GM21737 (cell line): ENCODE measurements around the gene RELN.

ENCODE experiments used
- ATAC-seq: cut with Tn5 transposase; IDR thresholded peaks from one replicate; pipeline ENCODE4 v1.9.1; 2021; ENCODE audit warnings: mild to moderate bottlenecking, moderate library complexity; ENCODE audit not compliant: unreplicated experiment

Gene RELN

DNA sequence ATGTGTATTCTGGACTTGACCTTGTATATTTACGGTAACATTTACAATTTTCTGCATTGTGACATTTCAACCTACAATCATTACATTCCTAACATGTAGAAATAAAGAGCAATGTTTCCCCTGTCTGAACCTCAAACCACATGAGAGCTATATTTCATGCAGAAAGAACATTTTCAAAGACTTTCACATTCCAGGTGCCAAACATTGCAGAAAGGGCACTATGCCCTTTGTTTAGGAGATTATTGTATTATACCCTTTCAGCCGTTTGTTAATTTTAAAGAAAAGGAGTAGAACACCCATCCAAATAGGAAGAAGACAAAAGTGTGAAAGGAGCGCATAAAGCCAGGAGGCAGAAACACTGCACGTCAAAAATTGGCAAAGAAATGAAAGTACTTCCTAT, 260.4 kb downstream of the RELN start:
- no peak for ATAC-seq

DNA sequence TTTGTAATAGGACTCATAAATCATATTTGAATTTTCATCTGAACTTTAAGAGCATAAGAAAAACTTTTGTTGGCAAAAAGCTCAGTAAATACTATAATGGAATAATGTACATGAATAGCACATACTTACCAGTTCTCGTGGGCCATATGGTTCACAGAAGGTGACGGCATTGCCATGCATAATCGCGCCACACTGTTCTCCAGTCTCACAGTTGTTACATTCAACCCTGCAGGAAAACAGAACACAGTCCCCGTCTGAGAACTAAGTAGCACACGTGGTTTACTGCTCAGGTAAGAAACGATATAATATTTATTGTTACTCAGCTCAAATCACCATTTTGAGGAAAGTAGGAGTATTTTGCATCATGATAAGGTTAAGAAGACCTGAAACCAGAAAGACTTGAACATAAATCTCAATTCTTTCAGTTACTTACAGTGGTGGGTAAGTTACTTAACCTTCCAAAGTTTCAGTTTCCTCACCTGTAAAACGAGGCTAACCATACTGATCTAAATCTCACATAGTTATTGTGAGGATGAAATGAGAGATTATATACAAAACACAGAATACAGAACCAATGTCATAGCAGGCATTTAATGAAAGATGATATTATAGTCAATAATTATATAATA, 261.4 kb downstream of the RELN start:
- no peak for ATAC-seq

DNA sequence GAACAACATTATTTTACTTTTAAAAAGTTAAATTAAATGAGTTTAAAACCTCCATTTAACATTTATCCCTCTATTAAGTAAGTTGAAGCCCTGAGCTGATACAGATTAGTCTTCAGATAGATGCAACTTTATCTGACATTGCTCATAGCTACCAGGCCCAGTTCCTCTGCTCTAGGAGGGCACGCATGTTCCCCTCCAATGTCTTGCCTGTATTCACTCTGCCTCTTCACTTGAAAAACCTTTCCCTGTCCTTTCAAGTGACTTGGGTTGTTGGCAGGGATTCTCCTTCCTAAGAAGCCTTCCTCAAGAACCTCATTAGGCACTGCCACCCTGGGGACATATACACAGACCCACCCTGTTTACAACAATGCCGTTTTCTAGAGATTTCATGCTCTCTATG, 270.4 kb downstream of the RELN start:
- ATAC-seq, result no peak

DNA sequence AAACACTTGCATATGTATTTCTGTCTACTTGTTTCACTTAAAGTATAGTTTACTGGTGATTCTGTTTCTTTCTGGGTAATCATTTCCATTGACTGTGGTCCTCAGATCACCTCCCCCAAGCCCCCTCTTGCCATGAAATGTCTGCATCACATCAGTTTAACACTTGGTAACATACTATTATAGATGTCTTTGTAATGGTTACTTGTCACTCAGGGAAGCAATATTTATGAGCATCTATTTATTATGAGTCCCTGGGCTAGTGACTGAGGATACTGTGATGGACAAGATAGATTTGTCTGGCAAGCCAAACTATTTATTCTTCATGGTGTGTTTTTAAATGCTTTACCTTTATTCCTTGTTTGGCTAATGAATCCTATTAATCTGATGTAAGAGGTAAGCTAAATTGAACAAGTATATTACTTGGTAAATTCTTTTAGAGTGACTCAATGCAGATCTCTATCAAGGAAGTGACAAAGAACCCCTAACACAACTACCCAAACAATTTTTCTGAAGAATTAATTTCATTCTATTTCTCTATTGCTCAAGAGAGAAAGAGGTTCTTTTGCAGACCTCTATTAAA, 270.9 kb downstream of the RELN start:
- ATAC-seq, result no peak

DNA sequence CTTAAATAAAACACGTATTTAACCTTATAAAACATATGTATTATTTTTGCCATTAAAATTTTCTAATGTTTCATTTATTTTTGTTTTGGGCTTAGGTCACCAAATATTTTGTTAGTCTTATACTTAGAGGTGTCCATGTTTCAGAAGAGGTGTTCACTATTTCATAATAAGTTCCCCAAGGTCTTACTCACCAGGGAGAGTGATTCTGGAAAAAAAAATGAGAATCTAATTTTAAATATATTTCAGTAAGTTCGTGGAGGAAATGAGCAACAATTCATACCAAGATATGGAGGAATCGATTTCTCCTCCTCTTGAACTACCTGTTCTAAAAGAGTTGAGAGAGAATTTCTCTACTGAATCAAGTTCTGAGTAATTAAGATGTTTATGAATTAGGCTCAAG, 271.9 kb downstream of the RELN start:
- ATAC-seq, result no peak

DNA sequence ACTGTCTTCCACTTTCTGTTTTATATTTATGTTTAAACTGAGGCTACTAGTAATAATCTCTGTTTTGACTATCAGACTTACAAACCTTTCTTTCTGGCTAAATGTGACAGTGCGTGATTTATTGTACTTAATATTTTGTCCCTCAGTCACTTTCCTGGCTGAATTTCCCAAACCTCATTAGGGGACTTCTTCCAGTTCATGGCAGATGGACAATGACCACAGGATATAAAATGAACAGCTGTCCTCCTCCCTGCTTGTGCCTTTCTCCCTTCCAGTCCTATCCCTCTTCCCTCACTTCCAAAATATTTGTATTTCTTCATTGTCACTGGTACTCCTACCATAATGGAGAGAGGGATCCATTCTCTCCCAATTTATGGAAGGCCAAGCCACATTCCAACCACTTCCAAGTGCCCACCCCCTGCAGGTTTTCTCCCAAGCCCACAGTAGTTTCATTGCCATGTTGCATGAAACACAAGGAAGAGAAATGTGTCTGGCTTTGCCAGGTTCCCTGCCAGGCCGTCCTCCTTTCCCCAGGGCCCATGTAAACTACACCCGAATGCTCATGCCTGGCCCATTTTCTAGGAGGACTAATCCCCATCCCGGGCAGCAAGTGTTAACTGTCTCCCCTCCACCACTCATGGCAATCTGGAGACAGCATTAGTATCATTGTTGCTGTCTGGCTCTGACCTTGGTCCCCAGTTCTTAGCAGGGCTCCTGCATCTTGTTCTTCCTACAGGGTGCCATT, 273.9 kb downstream of the RELN start:
- no peak for ATAC-seq

DNA sequence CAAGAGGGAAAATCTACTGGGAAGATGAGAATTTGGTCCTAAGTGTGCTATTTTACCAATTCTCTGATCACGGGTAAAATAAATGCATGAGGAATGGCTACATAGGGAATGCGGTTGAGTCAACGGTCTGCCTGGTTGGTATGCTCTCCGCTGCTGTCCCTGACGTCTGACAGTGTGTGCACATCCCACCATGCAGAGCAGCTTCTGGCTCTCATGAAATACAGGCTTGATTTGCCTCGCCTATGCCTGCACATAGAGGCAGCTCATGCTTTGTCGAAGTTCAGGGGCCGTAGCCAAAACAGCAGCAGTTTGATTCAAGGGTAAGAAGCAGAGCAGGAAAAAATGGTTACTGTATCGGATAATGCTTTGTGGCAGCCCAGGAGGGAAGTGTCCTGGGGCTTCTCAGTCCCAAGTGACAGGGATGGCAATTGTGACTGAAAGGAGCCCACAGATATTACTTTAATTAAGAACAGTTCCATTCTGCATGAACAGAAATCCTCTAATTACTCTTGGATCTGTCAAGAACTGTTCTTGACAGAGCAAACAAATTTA, 275.0 kb downstream of the RELN start:
- ATAC-seq, result no peak

DNA sequence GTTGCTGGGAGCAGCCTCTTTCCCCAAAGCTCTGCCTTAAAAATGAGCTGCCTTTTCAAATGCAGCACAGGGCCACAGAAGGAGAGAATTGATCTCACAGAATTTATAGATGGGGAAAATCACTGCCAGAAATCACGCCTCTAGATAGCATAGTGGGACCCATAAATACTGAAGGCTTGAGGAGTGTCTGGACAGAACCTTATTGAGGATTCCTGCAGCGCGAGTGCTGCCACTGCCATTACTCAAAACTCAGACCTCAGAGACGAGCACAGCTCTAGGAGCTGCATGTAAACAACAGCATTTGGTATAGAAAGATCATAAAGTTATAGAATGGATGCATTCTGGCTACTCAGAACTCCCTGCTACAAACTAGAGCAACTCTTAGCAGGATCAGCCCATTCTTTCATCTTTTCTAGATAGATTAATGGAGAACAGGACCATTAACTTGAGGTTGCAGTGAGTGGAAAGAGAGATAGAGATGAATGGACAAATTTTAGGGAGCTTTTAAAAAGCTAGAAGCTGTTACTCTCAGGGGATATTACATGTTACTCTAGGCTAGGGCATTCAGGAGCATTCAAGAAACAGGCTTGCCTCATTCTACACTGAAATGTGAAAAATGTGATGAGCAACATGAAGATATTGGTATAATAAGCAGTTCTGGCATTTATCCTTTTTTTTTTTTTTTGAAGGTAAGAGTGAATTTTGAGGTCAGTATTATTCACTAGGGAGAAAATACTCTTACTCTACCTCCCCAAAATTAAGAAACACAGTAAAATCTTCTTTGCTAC, 276.3 kb downstream of the RELN start:
- no peak for ATAC-seq

DNA sequence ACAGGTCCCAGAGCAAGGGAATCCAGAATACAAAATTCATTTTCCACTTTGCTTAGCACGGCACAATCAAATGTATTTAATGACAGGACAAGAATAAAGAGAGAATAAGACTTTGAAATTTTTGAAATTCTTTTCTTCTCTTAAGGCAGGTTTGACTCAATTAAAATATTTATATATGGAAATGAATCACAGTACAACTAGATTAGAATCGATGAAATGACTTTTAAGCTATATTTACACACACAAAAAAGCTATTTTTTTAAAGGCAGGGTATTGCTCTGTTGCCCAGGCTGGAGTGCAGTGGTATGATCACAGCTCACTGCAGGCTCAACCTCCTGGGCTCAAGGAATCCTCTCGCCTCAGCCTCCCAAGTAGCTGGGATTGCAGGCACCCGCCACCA, 278.0 kb downstream of the RELN start:
- ATAC-seq, result no peak

DNA sequence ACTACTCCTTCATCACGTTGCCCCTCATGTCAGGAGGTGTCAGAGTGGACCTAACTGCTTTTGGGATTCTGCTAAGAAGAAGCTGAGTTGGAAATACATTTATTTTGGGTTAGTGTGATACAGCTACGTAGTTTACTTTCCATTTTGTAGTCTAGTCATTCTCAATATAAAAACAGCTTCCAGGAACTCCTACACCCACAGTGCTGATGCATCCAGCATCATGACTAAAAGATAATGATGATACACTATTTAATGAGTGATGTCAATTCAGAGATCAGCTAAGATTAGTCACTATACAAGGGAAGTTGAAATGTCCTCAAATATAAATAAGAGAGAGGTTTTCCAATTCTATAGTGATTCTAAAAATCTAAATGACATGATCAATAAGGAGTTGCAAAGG, 279.2 kb downstream of the RELN start:
- no peak for ATAC-seq

DNA sequence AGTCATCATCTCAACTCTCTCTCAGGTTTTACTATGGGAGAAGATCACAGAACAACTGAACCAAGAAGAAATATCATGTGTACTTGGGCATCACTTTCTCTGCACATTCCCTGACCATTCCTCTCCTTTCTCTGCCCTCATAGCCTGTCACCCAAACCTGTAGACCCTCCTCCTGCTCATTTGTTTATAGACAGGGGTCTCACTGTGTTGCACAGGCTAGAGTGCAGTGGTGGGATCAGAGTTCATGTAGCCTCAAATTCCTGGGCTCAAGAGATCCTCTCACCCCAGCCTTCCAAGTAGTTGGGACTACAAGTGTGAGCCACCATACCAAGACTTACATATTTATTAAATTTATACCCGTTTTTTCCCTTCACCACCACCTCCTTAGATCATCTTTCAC, 282.7 kb downstream of the RELN start:
- no peak for ATAC-seq

DNA sequence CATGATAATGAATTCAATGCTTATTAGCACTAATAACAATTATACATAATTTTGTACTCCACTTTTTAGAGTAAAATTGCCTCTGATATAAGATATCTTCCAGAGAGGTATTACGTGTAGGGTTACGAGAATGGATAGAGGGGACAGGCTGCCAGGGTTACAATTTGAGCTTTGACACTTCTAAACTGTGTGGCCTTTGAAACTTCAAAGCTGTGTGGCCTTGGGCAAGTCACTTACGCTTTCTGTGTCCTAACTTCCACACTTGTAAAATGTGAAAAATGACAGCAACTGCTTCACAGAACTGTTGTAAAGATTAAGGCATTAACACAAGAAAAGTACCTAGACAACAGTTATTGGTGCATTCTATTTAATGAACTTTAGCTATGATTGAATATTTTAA, 283.9 kb downstream of the RELN start:
- ATAC-seq, result no peak

DNA sequence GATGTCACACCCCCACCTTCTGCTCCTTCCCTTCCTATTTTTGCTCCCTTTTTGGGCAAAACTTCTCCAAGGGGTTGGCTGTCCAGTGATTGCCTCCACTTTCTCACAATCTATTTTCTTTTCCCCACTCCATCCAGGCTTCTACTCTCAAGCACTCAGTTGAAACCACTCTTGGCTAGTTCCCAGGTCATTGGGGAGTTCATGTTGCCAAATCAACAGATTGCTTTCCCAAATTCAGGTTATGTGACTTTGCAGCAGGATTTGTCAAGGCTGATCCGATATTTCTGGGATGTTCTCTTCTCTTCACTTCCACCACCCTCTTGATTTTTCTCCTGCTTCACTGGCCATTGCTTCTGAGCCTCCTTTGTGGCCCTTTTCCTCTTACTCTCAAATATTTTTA, 284.8 kb downstream of the RELN start:
- no peak for ATAC-seq

DNA sequence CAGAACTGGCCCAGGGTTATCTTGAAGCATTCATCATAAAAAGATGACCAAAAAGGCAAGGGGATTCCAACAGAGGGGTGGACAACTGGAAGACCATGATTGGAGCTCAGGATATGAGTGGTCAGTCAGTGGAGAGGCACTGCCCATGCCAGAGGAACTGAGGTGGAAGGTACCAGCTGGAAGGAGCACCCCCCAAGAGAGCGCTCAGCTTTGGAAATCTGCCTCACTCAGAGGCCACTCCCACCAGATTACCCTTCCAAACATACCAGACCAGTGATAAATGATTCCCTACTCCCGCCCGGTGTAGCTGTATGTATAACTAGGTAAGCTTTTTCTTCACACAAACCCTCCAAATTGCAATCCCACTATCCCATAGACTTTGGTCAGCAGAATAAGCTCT, 286.5 kb downstream of the RELN start:
- ATAC-seq, result no peak

DNA sequence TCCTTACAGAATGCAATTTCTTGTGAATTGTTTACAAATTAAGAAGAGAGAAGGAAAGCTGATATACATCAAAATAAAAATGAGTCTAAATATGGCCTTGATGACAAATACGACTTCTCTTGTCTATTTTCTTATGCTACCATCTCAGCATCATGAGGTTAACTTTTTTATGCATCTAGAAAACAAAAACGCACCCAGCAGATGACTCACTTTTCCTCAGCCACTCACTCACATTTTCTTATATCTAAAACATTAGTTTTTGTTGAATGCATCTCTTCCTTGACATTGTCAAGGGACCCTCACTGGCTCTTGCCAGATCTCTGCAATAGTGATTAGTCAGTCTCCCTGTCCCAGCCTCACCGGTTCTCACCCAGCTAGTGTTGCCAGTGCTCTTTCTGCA, 287.0 kb downstream of the RELN start:
- ATAC-seq, result no peak

DNA sequence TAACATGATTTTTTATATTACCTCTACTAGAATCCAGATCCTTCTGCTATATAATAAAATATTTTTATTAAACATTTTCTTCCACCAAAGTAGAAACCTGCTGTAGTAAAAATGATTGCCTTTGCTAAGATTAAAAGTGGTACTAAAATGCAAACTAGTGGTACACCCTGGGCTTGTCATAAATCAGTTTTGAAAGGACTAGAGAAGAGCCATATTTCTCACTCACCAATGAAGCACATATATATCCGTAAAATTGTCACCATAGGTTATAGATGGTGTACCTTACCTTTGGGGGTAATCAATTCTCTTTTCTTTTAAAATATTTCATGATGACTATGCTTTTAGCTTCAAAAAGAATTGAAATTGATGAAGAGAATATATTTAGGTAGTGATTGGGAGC, 290.4 kb downstream of the RELN start:
- no peak for ATAC-seq

DNA sequence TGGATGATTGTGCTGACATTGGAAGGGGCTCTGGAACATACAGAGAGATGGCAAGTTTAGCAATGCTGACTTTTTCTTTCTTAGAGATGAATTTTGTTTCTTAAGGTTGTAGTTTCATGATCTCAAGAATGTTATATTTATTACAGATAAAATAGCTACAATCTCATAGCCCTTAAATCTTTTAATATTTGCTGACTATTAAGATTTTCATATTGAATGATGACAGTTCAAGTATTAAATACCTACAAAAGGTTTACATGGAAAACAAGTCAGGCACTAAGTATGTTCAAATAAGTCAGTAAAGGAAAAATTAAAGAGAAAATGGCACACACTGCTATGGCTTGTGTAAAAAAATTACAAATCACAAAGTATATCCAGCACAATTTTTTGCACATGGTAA, 291.4 kb downstream of the RELN start:
- no peak for ATAC-seq

DNA sequence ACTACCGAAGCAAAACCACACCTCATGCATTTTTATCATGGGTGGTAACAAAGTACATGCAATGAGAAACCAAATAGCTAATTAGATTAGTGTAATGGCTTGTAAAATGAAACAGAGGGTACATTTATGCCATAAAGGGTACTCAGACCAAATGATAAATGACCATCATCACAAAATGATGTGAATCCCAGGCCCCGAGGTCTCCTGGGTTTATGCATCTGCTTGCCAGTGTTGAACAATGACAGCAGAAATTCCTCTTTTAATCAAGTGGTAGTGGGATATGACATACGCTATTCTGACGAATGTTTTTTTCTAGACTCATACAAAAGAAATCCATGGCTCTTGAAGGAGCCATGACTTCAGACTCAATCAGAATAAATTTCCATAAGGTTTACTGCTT, 293.9 kb downstream of the RELN start:
- no peak for ATAC-seq

DNA sequence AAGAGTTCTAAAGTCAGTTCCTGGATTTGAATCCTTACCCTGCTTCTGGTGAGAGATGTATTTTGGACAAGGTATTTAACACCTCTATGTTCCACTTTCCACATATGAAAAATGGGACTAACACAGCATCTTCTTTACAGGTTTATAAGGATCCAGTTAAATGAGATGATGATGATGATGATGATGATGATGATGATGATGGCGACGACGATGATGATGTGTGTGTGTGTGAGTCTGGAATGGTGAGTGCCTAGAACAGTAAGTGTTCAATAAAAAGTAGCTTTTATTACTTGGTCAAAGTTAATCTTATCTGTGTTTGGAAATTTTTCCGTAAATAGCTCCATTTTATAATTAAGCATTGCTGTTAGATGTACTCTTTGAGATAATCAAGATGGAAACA, 295.2 kb downstream of the RELN start:
- ATAC-seq, result no peak

DNA sequence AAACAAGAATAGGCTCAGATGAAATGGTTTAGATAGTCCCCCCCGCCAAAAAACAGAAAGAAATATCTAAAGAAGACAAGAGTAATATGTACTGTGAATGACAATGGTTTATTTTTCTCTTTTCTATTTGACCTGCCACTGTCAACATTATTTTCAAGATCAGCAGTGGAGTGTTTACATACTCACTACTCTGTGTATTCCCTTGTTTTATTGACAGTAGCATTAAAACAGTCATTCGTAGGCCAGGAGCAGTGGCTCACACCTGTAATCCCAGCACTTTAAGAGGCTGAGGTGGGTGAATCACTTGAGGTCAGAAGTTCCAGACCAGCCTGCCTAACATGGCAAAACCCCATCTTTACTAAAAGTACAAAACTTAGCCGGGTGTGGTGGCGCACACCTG, 298.2 kb downstream of the RELN start:
- ATAC-seq, result no peak

DNA sequence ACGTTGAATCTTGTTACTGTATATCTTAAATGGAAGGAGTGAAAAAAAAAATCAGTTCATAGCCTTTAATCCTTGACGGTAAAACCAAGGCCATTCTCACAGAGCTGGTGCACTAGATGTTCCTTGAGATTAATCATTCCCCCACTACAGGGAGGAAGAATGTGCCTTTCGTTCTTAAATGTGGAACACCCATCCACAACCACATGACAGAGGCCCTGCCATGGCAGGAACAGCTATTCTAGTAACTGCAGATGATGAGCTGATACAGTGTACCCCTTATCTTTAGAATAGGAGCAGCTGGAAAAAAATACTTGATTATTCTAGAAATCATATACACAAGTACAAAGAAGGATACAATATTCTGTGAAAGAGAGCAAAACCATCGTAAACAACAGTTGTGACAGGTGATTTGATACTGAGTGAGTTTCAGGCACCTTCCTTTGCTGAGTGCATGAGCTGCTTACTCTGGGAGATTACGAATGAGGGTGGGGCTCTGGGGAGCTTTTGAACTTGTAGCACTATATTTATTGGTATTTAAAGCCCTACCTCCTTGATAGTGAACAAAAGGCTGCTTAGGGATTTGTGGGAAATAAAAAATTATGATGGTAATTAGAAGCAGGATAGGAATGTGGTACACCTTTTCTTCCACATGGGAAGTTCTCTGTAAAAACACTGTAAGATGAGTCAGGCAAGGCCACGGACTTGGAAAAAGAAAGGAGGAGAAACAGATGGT, 299.1 kb downstream of the RELN start:
- no peak for ATAC-seq
